Hepatocyte (in vitro differentiated cells): Measurements from ENCODE around the gene BAZ1A. TPM values are rescaled to one million over a fixed set of nuclear protein-coding genes. Genes with fewer than 3 reads are reported as not detected.

Experiments
- DNase-seq: peaks from one replicate; pipeline ENCODE4 v3.0.0-alpha.2; 2016; ENCODE audit warnings: low spot score
- H2AFZ ChIP-seq: fragments of 200-600 bp; sonication (generic); 2 replicates; pipeline ENCODE4 v1.6.0; 2016; ENCODE audit warnings: antibody characterized with exemption, mild to moderate bottlenecking
- H3K27ac ChIP-seq: fragments of 200-600 bp; sonication (generic); 2 replicates; pipeline ENCODE4 v1.5.1; 2016; ENCODE audit warnings: mild to moderate bottlenecking
- H3K27me3 ChIP-seq: fragments of 200-600 bp; sonication (generic); 2 replicates; pipeline ENCODE4 v1.6.1; 2016
- H3K36me3 ChIP-seq: fragments of 200-600 bp; sonication (generic); replicated peaks from 2 replicates; pipeline ENCODE4 v1.5.1; 2016; ENCODE audit warnings: low read depth; ENCODE audit not compliant: insufficient read depth
- H3K4me1 ChIP-seq: fragments of 200-600 bp; sonication (generic); 2 replicates; pipeline ENCODE4 v1.5.1; 2016; ENCODE audit warnings: mild to moderate bottlenecking, moderate library complexity; ENCODE audit not compliant: insufficient read depth
- H3K4me2 ChIP-seq: fragments of 200-600 bp; sonication (generic); 2 replicates; pipeline ENCODE4 v1.6.0; 2016
- H3K4me3 ChIP-seq: fragments of 200-600 bp; sonication (generic); 2 replicates; pipeline ENCODE4 v1.5.1; 2016; ENCODE audit warnings: mild to moderate bottlenecking
- H3K79me2 ChIP-seq: fragments of 200-600 bp; sonication (generic); 2 replicates; pipeline ENCODE4 v1.6.0; 2017; ENCODE audit warnings: mild to moderate bottlenecking
- H3K9me2 ChIP-seq: fragments of 200-600 bp; sonication (generic); replicated peaks from 2 replicates; pipeline ENCODE4 v1.6.0; 2017; ENCODE audit warnings: mild to moderate bottlenecking; ENCODE audit not compliant: insufficient read depth
- H3K9me3 ChIP-seq: fragments of 200-600 bp; sonication (generic); 2 replicates; pipeline ENCODE4 v1.5.1; 2016; ENCODE audit warnings: low read depth, mild to moderate bottlenecking
- H4K20me1 ChIP-seq: fragments of 200-600 bp; sonication (generic); 2 replicates; pipeline ENCODE4 v1.6.0; 2016; ENCODE audit warnings: mild to moderate bottlenecking; ENCODE audit not compliant: insufficient read depth, poor library complexity, severe bottlenecking
- EZH2 ChIP-seq: fragments of 200-600 bp; sonication (generic); IDR thresholded peaks from 2 replicates; pipeline ENCODE4 v1.6.1; 2016; ENCODE audit warnings: antibody characterized with exemption, mild to moderate bottlenecking, borderline replicate concordance
- EZH2phosphoT487 ChIP-seq: fragments of 200-600 bp; sonication (generic); IDR thresholded peaks from one replicate; pipeline ENCODE4 v1.6.1; 2018; ENCODE audit warnings: antibody characterized with exemption, mild to moderate bottlenecking, low read depth, moderate library complexity; ENCODE audit not compliant: unreplicated experiment, severe bottlenecking
- WGBS: methylation state at CpG from one replicate; pipeline ENCODE4 v1.1.6; 2016; ENCODE audit warnings: low lambda C conversion rate; ENCODE audit errors: missing lambda C conversion rate; 5-methylcytosine and 5-hydroxymethylcytosine counted together
- polyA plus RNA-seq: library from polyadenylated mRNA; unstranded; fragments of >200 nt; fragmentation: Nextera tagmentation; extraction: Ambion mirVana; gene quantifications from 2 replicates; pipeline ENCODE4 v1.2.1, GENCODE V29; 2016
- total RNA-seq: library from RNA; depleted of rRNA; stranded (reverse); fragments of >200 nt; gene quantifications from 2 replicates; pipeline ENCODE4 v1.2.3, GENCODE V29; 2014
- TF ChIP-seq, protein P1 (sequence below): fragments of 200-600 bp; sonication (generic); IDR thresholded peaks from 2 replicates; pipeline ENCODE4 v1.5.1; 2016; ENCODE audit warnings: antibody characterized with exemption, mild to moderate bottlenecking; ENCODE audit not compliant: poor library complexity

Gene BAZ1A
- total and polyA plus RNA-seq, 2 experiments from 2014 or later, result 20.9 to 24.7 TPM

DNA sequence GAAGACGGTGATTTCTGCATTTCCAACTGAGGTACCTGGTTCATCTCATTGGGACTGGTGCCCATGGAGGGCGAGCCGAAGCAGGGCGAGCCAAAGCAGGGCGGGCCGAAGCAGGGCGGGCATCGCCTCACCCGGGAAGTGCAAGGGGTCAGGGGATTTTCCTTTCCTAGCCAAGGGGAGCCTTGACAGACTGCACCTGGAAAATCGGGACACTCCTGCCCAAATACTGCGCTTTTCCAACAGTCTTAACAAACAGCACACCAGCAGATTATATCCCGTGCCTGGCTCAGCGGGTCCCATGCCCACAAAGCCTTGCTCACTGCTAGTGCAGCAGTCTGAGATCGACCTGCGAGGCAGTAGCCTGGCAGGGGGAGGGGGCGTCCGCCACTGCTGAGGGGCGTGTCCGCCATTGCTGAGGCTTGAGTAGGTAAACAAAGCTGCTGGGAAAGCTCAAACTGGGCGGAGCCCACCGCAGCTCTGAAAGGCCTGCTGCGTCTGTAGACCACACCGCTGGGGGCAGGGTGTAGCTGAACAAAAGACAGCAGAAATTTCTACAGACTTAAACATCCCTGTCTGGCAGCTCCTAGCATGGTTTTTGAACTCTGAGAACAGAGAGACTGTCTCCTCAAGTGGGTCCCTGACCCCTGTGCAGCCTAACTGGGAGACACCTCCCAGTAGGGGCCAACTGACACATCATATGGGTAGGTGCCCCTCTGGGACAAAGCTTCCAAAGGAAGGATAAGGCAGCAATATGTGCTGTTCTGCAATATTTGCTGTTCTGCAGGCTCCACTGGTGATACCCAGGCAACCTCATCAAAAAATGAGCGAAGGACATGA, 77.2 kb downstream of the BAZ1A start:
- no peaks in the 10 kb centered on the region for H3K79me2 ChIP-seq
- H3K27ac ChIP-seq, result no peak overlapping the region
- H3K9me3 ChIP-seq, result no peaks in the 10 kb centered on the region
- no peak overlapping the region for H3K4me2 ChIP-seq
- no peaks in the 10 kb centered on the region for H3K9me2 ChIP-seq
- TF ChIP-seq, protein P1, sequence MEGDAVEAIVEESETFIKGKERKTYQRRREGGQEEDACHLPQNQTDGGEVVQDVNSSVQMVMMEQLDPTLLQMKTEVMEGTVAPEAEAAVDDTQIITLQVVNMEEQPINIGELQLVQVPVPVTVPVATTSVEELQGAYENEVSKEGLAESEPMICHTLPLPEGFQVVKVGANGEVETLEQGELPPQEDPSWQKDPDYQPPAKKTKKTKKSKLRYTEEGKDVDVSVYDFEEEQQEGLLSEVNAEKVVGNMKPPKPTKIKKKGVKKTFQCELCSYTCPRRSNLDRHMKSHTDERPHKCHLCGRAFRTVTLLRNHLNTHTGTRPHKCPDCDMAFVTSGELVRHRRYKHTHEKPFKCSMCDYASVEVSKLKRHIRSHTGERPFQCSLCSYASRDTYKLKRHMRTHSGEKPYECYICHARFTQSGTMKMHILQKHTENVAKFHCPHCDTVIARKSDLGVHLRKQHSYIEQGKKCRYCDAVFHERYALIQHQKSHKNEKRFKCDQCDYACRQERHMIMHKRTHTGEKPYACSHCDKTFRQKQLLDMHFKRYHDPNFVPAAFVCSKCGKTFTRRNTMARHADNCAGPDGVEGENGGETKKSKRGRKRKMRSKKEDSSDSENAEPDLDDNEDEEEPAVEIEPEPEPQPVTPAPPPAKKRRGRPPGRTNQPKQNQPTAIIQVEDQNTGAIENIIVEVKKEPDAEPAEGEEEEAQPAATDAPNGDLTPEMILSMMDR, result no peak
- no peak for TF ChIP-seq EZH2
- TF ChIP-seq EZH2phosphoT487, result no peak
- DNase-seq, result peak; percentile 3
- H2AFZ ChIP-seq, result no peak overlapping the region
- 96% methylated on average over 24 of the region's 24 CpGs for WGBS
- H4K20me1 ChIP-seq, result no peaks in the 10 kb centered on the region
- H3K4me3 ChIP-seq, result no peak overlapping the region
- no peaks in the 10 kb centered on the region for H3K27me3 ChIP-seq
- H3K36me3 ChIP-seq, result peaks cover 3% of the 10 kb centered on the region
- no peaks in the 10 kb centered on the region for H3K4me1 ChIP-seq

DNA sequence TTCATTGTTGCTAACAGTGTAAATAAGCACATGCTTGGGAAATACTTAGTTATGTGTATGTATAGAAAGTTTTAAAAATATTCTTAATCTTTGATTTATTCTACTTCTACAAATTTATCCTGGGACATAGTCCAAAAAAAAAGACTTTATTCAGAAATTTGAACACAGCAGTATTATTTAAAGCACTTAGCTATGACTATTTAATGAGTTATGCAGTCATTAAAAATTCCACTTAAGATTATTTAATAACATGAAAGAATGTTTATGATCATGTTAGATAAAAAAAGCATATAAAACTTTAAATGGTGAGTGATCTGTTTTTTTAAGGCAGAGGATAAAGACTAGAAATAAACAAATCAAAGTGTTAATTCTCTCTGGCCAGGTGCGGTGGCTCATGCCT, 78.3 kb downstream of the BAZ1A start:
- no peak overlapping the region for H2AFZ ChIP-seq
- no peak overlapping the region for H3K4me2 ChIP-seq
- no peak overlapping the region for H3K27ac ChIP-seq
- no peaks in the 10 kb centered on the region for H3K9me3 ChIP-seq
- H3K79me2 ChIP-seq, result no peaks in the 10 kb centered on the region
- TF ChIP-seq EZH2 (no peak), EZH2phosphoT487 (no peak)
- TF ChIP-seq, protein P1, result no peak
- H4K20me1 ChIP-seq, result no peaks in the 10 kb centered on the region
- WGBS, result 82% methylated on average over 1 of the region's 1 CpG
- no peaks in the 10 kb centered on the region for H3K4me1 ChIP-seq
- DNase-seq, result no peak
- H3K4me3 ChIP-seq, result no peak overlapping the region
- no peaks in the 10 kb centered on the region for H3K27me3 ChIP-seq
- peaks cover 3% of the 10 kb centered on the region for H3K36me3 ChIP-seq
- H3K9me2 ChIP-seq, result no peaks in the 10 kb centered on the region

DNA sequence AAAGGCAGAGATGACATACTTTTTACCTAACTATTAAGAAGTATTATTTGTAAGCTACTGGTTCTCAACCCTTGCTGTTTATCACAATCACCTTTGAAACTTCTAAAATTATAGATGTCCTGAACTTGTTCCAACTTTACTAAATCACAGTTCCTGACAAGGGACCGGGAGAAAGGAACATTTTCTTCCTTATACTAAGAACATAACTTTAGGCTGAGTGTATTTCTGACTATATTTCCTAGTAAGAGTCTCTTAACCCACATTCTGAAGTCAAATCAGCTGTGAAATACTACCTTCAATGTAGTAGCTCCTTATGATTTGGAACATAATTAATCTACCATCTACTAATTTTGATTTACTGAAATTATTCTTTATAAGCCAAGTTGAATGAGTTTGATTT, 80.2 kb downstream of the BAZ1A start:
- no peak overlapping the region for H3K27ac ChIP-seq
- no peaks in the 10 kb centered on the region for H3K9me3 ChIP-seq
- no peak overlapping the region for H2AFZ ChIP-seq
- no peaks in the 10 kb centered on the region for H4K20me1 ChIP-seq
- H3K27me3 ChIP-seq, result no peaks in the 10 kb centered on the region
- 89% methylated on average over 1 of the region's 1 CpG for WGBS
- no peaks in the 10 kb centered on the region for H3K79me2 ChIP-seq
- H3K4me2 ChIP-seq, result no peak overlapping the region
- H3K4me1 ChIP-seq, result no peaks in the 10 kb centered on the region
- H3K36me3 ChIP-seq, result peaks cover 3% of the 10 kb centered on the region
- no peak for TF ChIP-seq EZH2
- no peak for TF ChIP-seq EZH2phosphoT487
- TF ChIP-seq, protein P1, result no peak
- no peak for DNase-seq
- H3K4me3 ChIP-seq, result no peak overlapping the region
- no peaks in the 10 kb centered on the region for H3K9me2 ChIP-seq
